Breast epithelium (tissue), 3 donors: ENCODE results near the gene TASP1.

Experiments
- CTCF ChIP-seq, 3 donors: fragments of 450-650 bp; IDR thresholded peaks; one replicate each; pipeline ENCODE4 v1.5.1; 2016 to 2017; ENCODE audit warnings: antibody characterized with exemption in 3 of 3, mild to moderate bottlenecking in 3 of 3, moderate library complexity in 3 of 3
- POLR2A ChIP-seq: fragments of 450-650 bp; IDR thresholded peaks from one replicate; pipeline ENCODE4 v1.6.1; 2016; ENCODE audit warnings: antibody characterized with exemption, mild to moderate bottlenecking, moderate library complexity

- TF ChIP-seq CTCF (IDR thresholded peaks at IDR 0.05) = no peak
- no peak for TF ChIP-seq POLR2A
Measured at GRCh38 chr20:13395232-13395631, 243.5 kb downstream of the TASP1 start.
